ENCODE data around the gene THPO.

The THPO gene

GRCh38 chr3:184384342-184384741 is 6.3 kb upstream of the THPO start:
- DNase-seq: no peak

- no peak for DNase-seq
These were observed 5.2 kb upstream of the THPO start for GRCh38 chr3:184383033-184383740.

GRCh38 chr3:184382326-184383032 is 4.5 kb upstream of the THPO start:
- no peak for DNase-seq

GRCh38 chr3:184381261-184382224 is 3.5 kb upstream of the THPO start:
- DNase-seq: no peak

GRCh38 chr3:184380627-184381260 is 2.7 kb upstream of the THPO start:
- DNase-seq: no peak

GRCh38 chr3:184380185-184380626 is 2.2 kb upstream of the THPO start:
- DNase-seq: no peak

GRCh38 chr3:184379358-184380184 is 1.6 kb upstream of the THPO start, which contains the start of gene CHRD:
Gene CHRD (plus strand): TSS chr3:184380054. CDS start chr3:184380319, 265 bp downstream.
- no peak for DNase-seq

- no peak for DNase-seq
These were observed 797 bp upstream of the THPO start for GRCh38 chr3:184378651-184379357.

GRCh38 chr3:184377374-184377773 is 633 bp downstream of the THPO start:
- no peak for DNase-seq

- DNase-seq: no peak
These were observed 2.1 kb downstream of the THPO start for GRCh38 chr3:184375747-184376461.

GRCh38 chr3:184373422-184373821 is 4.6 kb downstream of the THPO start:
- no peak for DNase-seq

- DNase-seq: no peak
These were observed 5.1 kb downstream of the THPO start for GRCh38 chr3:184372911-184373310.

GRCh38 chr3:184372296-184372821 is 5.6 kb downstream of the THPO start:
- no peak for DNase-seq

- DNase-seq: peak; percentile 82
These were observed 6.4 kb downstream of the THPO start for GRCh38 chr3:184371570-184372018.

- DNase-seq: no peak
These were observed 9.3 kb downstream of the THPO start for GRCh38 chr3:184368586-184369183.

- DNase-seq: no peak
These were observed 9.9 kb downstream of the THPO start for GRCh38 chr3:184368116-184368515.

GRCh38 chr3:184366619-184367289 is 11.3 kb downstream of the THPO start:
- no peak for DNase-seq

GRCh38 chr3:184362668-184363546 is 15.1 kb downstream of the THPO start:
- DNase-seq: peak; percentile 98

Data from hematopoietic multipotent progenitor cell treated with erythropoietin and hydrocortisone succinate and interleukin-3 and kit ligand, for 8 days (in vitro differentiated cells).